K562 (cell line): ENCODE results near the gene PDE2A. TPM values are rescaled to one million over a fixed set of nuclear protein-coding genes. Genes with fewer than 3 reads are reported as not detected.

ENCODE experiments used
- CHD7 ChIP-seq: fragments of 200-600 bp; sonication (generic); IDR thresholded peaks from one replicate; pipeline ENCODE4 v1.6.1; 2012; ENCODE audit warnings: mild to moderate bottlenecking, low read depth, low read length, inconsistent platforms
- CREB1 ChIP-seq, 2 experiments: sonication (generic) in 1 of 2; formaldehyde crosslinking in 1 of 2; IDR thresholded peaks; 2 replicates each; pipeline versions ENCODE4 v1.6.1 to v1.8.0; 2012 to 2022; ENCODE audit warnings: inconsistent platforms in 1 of 2, mild to moderate bottlenecking in 1 of 2, missing genetic modification reagents in 1 of 2, moderate library complexity in 1 of 2
- EP400 ChIP-seq: fragments of 450-650 bp; IDR thresholded peaks from 2 replicates; pipeline ENCODE4 v1.6.1; 2017; ENCODE audit warnings: antibody characterized with exemption, mild to moderate bottlenecking, moderate library complexity
- FOXA3 ChIP-seq, 2 experiments: fragments of 450-650 bp in 1 of 2; sonication (generic) in 1 of 2; formaldehyde crosslinking; IDR thresholded peaks in 1 of 2; conservative IDR thresholded peaks in 1 of 2; 2 replicates each; pipeline versions ENCODE4 v1.4.0 to v1.8.0; 2020 to 2022; ENCODE audit warnings: mild to moderate bottlenecking in 2 of 2, missing genetic modification reagents in 1 of 2
- KAT8 ChIP-seq: fragments of 450-650 bp; IDR thresholded peaks from 2 replicates; pipeline ENCODE4 v1.6.1; 2016; ENCODE audit warnings: low read depth, mild to moderate bottlenecking
- KLF16 ChIP-seq: IDR thresholded peaks from 2 replicates; pipeline ENCODE4 v1.6.1; 2016; ENCODE audit warnings: antibody characterized with exemption
- MBD1 ChIP-seq: fragments of 250-450 bp; sonication (Bioruptor Pico); IDR thresholded peaks from 2 replicates; pipeline ENCODE4 v1.8.0; 2022; ENCODE audit warnings: inconsistent platforms
- MCM5 ChIP-seq: fragments of 450-650 bp; IDR thresholded peaks from 2 replicates; pipeline ENCODE4 v1.6.1; 2016; ENCODE audit warnings: low read depth
- POU5F1 ChIP-seq: fragments of 150-350 bp; IDR thresholded peaks from 2 replicates; pipeline ENCODE4 v1.6.1; 2014; ENCODE audit warnings: borderline replicate concordance, low read length, low read depth, mild to moderate bottlenecking; ENCODE audit not compliant: partially characterized antibody
- RBM34 ChIP-seq: fragments of 200-400 bp; formaldehyde crosslinking; IDR thresholded peaks from 2 replicates; pipeline ENCODE4 v1.6.1; 2018; ENCODE audit warnings: low read length, borderline replicate concordance; ENCODE audit not compliant: insufficient read depth
- SIX5 ChIP-seq, 2 experiments: IDR thresholded peaks; 2 replicates each; pipeline ENCODE4 v1.6.1; 2011; ENCODE audit warnings: low read length in 2 of 2, borderline replicate concordance in 1 of 2, low read depth in 1 of 2, mild to moderate bottlenecking in 1 of 2, moderate library complexity in 1 of 2; ENCODE audit not compliant: insufficient read depth in 1 of 2
- ZNF143 ChIP-seq: sonication (generic); formaldehyde crosslinking; IDR thresholded peaks from 2 replicates; pipeline ENCODE4 v1.9.0; 2022; ENCODE audit warnings: mild to moderate bottlenecking, missing genetic modification reagents
- ZNF280B ChIP-seq: fragments of 250-450 bp; sonication (Bioruptor Pico); IDR thresholded peaks from 2 replicates; pipeline ENCODE4 v1.5.1; 2021; ENCODE audit warnings: mild to moderate bottlenecking
- polyA plus RNA-seq, 8 experiments: library from polyadenylated mRNA; depleted of rRNA in 4 of 8; stranded (reverse) in 5 of 8; unstranded in 3 of 8; fragments of >200 nt; fragmentation: Nextera tagmentation in 2 of 8; fragmentation: Illumina TruSeq in 1 of 8; extraction: Ambion mirVana in 2 of 8; extraction: Trizol in 1 of 8; gene quantifications; 2 replicates each; pipeline versions ENCODE4 v1.2.1 to v1.2.3, GENCODE V29; 2011 to 2014; ENCODE audit warnings: inconsistent platforms in 1 of 8, missing spikeins in 1 of 8
- total RNA-seq, 7 experiments: library from RNA; depleted of rRNA in 6 of 7; stranded (reverse); fragments of >200 nt in 6 of 7; fragmentation: Illumina TruSeq in 2 of 7; extraction: Trizol in 2 of 7; gene quantifications; 2 replicates each; pipeline versions ENCODE4 v1.2.1 to v1.2.3, GENCODE V29; 2011 to 2021; ENCODE audit warnings: low replicate concordance in 1 of 7

Gene PDE2A
- total and polyA plus RNA-seq, 9 of the 15 experiments (the other 6 are each of a cell fraction or from before 2014, with no cell fraction given) = 0.07 to 15.2 (median 1.6) TPM; not detected in 1

DNA sequence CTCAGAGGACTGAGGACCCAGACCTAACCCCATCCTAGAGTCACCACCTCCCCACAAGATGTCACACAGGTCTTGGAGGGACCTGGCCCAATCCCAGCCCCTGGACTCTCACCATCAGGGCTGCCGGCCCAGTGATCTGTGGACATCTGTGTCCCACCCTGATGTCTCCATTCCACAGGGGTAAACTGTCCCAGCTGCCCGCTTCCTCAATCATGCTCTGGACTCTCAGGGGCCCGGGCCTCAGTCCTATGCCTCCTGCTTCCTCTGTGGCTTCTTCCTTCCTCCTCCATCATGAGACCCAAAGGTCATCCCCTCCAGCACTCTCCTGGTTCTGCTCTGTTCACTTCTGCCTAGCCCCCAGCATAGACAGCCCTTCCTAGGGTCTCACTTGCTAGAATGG, 45.8 kb upstream of the PDE2A start (continued):
- TF ChIP-seq CHD7 = no peak
- TF ChIP-seq EP400 = no peak
- TF ChIP-seq KLF16 = no peak
- TF ChIP-seq SIX5 (IDR thresholded peaks at IDR 0.05; ENCODE audit: borderline replicate concordance in 1 of 2, insufficient read depth in 1 of 2, low read depth in 1 of 2, low read length in 2 of 2) = no peak
- TF ChIP-seq ZNF280B (CRISPR knock-in tag) = no peak
- TF ChIP-seq MBD1 = no peak
- TF ChIP-seq ZNF143 (CRISPR knock-in tag) = no peak
- TF ChIP-seq FOXA3 (CRISPR knock-in tag; conservative IDR thresholded peaks at IDR 0.05 in 1 of 2, IDR thresholded peaks at IDR 0.05 in 1 of 2) = no peak
- no peak for TF ChIP-seq CREB1 (IDR thresholded peaks at IDR 0.05)
- TF ChIP-seq CREB1 (CRISPR knock-in tag; IDR thresholded peaks at IDR 0.05) = no peak
- TF ChIP-seq MCM5 = no peak
- no peak for TF ChIP-seq POU5F1
- TF ChIP-seq KAT8 = no peak
- no peak for TF ChIP-seq RBM34
